Measurements from ENCODE around the gene POLRMT. TPM values are rescaled to one million over a fixed set of nuclear protein-coding genes. Genes with fewer than 3 reads are reported as not detected.

POLRMT gene
- total and polyA plus RNA-seq, 2 experiments from 2014 or later: 98.0 to 148 TPM

- Mint-ChIP-seq H3K36me3 (ENCODE audit: low read depth) (peaks cover 43% of the 10 kb centered on the region), H3K27me3 (ENCODE audit: insufficient read depth, low read depth, poor library complexity) (peaks cover 6% of the 10 kb centered on the region), H3K4me1 (peaks cover 3% of the 10 kb centered on the region; the same call in 2 of the 3 replicates), H3K9me3 (no peaks in the 10 kb centered on the region), H3K27ac (no peak overlapping the region), H3K4me3 (no peak overlapping the region)
- H4K20me1 ChIP-seq (replicated peaks; ENCODE audit: insufficient read depth): peaks cover 4% of the 10 kb centered on the region; the same call in 1 of the 2 replicates
- no peak overlapping the region for H2AFZ ChIP-seq
- no peaks in the 10 kb centered on the region for H3K36me3 ChIP-seq (ENCODE audit: insufficient read depth)
- no peaks in the 10 kb centered on the region for H3K27me3 ChIP-seq (ENCODE audit: insufficient read depth)
- ATAC-seq: no peak
- H3K4me3 ChIP-seq: no peak overlapping the region
- no peak for TF ChIP-seq ETS1 (IDR thresholded peaks at IDR 0.05)
- TF ChIP-seq EZH2 (IDR thresholded peaks at IDR 0.05; ENCODE audit: low read depth, unreplicated experiment): no peak
- no peak for TF ChIP-seq CTCF (conservative IDR thresholded peaks at IDR 0.05; ENCODE audit: low read depth in 2 of 2)
- TF ChIP-seq STAT1 (IDR thresholded peaks at IDR 0.05; ENCODE audit: unreplicated experiment): no peak
- H3K9me2 ChIP-seq (ENCODE audit: insufficient read depth): no peaks in the 10 kb centered on the region
- 0 out of 2 replicates have a peak, but pooled peaks cover 5% of the 10 kb centered on the region for H3F3A ChIP-seq (replicated peaks; ENCODE audit: low read depth)
- no peaks in the 10 kb centered on the region for H3K4me1 ChIP-seq (ENCODE audit: insufficient read depth)
- H3K79me2 ChIP-seq (replicated peaks; ENCODE audit: insufficient read depth): no peaks in the 10 kb centered on the region
- no peak overlapping the region for H3K4me2 ChIP-seq
- DNase-seq (ENCODE audit: low spot score): no peak
- H3K27ac ChIP-seq (ENCODE audit: low read depth): no peak overlapping the region
Observed at GRCh38 chr19:620166-620862, 13.0 kb downstream of the POLRMT start.

GRCh38 chr19:619286-620002 lies 13.9 kb downstream of the POLRMT start:
- Histone ChIP-seq H4K20me1 (replicated peaks; ENCODE audit: insufficient read depth) (peaks cover 4% of the 10 kb centered on the region; the same call in 1 of the 2 replicates), H3K9me2 (ENCODE audit: insufficient read depth) (no peaks in the 10 kb centered on the region), H3K4me3 (no peak overlapping the region), H3K79me2 (replicated peaks; ENCODE audit: insufficient read depth) (no peaks in the 10 kb centered on the region), H3K4me2 (no peak overlapping the region), H3K27ac (ENCODE audit: low read depth) (no peak overlapping the region), H3K27me3 (ENCODE audit: insufficient read depth) (no peaks in the 10 kb centered on the region), H2AFZ (no peak overlapping the region), H3F3A (replicated peaks; ENCODE audit: low read depth) (0 out of 2 replicates have a peak, but pooled peaks cover 4% of the 10 kb centered on the region), H3K36me3 (ENCODE audit: insufficient read depth) (no peaks in the 10 kb centered on the region), H3K4me1 (ENCODE audit: insufficient read depth) (no peaks in the 10 kb centered on the region)
- DNase-seq (ENCODE audit: low spot score) (no peak), ATAC-seq (no peak)
- Mint-ChIP-seq H3K4me3 (no peak overlapping the region), H3K27ac (no peak overlapping the region), H3K4me1 (peaks cover 3% of the 10 kb centered on the region; the same call in 2 of the 3 replicates), H3K36me3 (ENCODE audit: low read depth) (peaks cover 44% of the 10 kb centered on the region), H3K9me3 (no peaks in the 10 kb centered on the region), H3K27me3 (ENCODE audit: insufficient read depth, low read depth, poor library complexity) (peaks cover 12% of the 10 kb centered on the region)
- TF ChIP-seq EZH2 (IDR thresholded peaks at IDR 0.05; ENCODE audit: low read depth, unreplicated experiment): no peak
- no peak for TF ChIP-seq JUNB (IDR thresholded peaks at IDR 0.05; ENCODE audit: unreplicated experiment)
- TF ChIP-seq CREB1 (CRISPR knock-in tag; IDR thresholded peaks at IDR 0.05; ENCODE audit: low read depth): no peak
- no peak for TF ChIP-seq ETS1 (IDR thresholded peaks at IDR 0.05)
- no peak for TF ChIP-seq REST (IDR thresholded peaks at IDR 0.05; ENCODE audit: unreplicated experiment)
- no peak for TF ChIP-seq CTCF (conservative IDR thresholded peaks at IDR 0.05; ENCODE audit: low read depth in 2 of 2)
- TF ChIP-seq ZNF331 (CRISPR knock-in tag; IDR thresholded peaks at IDR 0.05; ENCODE audit: low read depth): no peak
- TF ChIP-seq STAT1 (IDR thresholded peaks at IDR 0.05; ENCODE audit: unreplicated experiment): no peak
- no peak for TF ChIP-seq EZH2phosphoT487 (IDR thresholded peaks at IDR 0.05; ENCODE audit: unreplicated experiment)
